HG03108 (cell line): ENCODE measurements around the gene GTF2F2.
A peak's percentile ranks its signal among the peaks of the same experiment; 100 is the strongest.

ENCODE experiments used
- ATAC-seq: cut with Tn5 transposase; IDR thresholded peaks from one replicate; pipeline ENCODE4 v1.9.1; 2021; ENCODE audit warnings: moderate library complexity; ENCODE audit not compliant: unreplicated experiment

GTF2F2 gene, protein sequence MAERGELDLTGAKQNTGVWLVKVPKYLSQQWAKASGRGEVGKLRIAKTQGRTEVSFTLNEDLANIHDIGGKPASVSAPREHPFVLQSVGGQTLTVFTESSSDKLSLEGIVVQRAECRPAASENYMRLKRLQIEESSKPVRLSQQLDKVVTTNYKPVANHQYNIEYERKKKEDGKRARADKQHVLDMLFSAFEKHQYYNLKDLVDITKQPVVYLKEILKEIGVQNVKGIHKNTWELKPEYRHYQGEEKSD

DNA sequence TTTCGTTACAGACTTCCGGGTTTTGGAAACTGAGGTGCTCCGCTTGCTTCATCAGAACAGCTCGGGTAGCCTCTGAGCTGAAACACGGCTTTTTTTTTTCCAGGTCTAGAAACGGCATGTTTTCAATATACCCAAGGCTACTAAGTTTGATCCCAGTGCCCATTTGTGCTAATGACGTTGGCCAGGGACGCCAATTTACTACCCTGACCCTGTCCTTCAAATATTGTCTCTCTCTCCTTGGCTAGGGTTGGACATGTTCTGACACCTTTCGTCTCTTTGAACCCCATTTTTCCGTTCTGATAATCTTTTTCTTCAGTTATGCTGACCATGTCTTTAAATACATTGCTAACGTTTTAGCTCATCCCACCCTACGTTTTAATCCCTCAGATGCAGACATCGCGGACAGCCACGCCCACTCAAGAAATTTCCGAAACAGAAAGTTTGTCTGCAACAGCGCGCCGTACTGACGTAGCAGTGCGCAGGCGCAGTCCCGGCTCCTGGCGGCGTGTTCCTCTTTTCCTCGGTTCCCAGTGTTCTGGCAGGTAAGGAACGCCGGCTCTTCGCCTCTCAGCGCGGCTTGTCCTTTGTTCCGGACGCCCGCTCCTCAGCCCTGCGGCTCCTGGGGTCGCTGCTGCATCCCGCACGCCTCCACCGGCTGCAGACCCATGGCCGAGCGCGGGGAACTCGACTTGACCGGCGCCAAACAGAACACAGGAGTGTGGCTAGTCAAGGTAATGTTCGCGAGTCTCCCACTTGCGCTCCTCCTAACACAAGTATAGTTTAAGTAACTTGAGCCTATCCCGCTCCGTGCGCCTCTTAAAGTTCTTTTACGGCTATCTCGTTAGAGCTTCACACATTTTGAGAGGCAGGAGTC lies at the start of gene GTF2F2:
Gene GTF2F2 (plus strand): TSS at position 520 of the 874 bp plus-strand sequence. CDS start 146 bp downstream, at position 666.
- ATAC-seq, result peak; percentile 61

DNA sequence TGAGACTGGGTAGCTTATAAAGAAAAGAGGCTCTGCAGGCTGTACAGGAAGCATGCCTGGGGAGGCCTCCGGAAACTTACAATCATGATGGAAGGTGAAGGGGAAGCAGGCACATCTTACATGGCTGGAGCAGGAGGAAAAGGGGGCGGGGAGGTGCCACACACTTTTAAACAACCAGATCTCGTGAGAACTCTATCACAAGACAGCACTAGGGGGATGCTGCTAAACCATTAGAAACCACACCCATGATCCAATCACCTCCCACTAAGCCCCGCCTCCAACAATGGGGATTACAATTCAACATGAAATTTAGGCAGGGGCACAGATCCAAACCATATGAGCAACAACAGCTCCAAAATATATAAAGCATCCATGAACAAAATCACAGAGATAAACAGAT lies 46.5 kb upstream of the GTF2F2 start:
- no peak for ATAC-seq

DNA sequence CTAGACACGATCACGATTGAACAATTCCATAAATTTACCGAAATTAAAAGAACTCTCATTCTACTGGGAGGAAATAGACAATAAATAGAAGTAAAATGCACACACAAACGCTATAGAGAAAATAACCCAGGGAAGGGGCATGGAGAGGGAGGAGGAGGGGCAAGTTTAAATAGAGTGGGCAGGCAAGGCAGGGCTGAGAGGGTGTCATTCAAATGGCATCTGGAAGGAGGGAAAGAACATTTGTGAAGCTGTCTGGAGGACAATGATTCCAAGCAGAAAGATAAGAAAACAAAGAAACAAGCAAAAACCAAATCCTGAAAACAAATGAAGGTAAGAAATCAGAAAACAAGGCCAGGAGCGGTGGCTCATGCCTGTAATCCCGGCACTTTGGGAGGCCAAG lies 45.6 kb upstream of the GTF2F2 start:
- ATAC-seq, result no peak

DNA sequence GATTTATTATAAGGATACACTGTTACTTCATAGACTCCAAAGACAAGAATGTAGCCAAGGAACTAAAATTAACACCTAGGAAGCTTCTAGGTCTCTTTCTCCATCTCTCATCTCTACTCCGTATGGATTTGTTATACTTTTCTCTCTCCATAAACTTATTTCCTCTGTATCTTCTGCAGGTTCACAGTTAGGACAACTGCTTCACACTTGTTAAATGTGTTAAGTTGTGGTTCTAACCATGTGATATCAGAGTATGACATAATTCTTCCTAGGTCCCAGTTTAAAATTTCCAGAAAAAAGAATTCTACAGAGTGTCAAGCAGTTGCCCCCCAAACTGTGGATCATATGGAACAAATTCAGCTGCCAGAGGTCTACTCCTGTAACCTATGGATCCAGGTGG lies 42.3 kb upstream of the GTF2F2 start:
- no peak for ATAC-seq

DNA sequence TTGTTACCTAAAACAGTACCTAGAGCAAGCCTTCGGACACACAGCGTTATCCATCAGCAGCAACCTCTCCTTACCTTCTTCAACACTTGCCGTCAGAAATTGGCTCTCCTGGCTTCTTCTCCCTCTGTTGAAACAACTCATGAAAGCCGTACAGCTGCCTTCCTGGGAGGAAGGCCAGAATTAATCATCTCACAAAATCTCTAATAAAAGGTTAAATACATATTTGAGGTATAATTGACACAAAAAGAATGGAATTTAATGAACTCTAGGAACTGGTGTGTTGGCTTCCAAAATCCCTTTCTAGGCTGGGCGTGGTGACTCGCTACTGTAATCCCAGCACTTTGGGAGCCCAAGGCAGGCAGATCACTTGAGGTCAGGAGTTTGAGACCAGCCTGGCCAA lies 37.3 kb upstream of the GTF2F2 start:
- ATAC-seq, result no peak

DNA sequence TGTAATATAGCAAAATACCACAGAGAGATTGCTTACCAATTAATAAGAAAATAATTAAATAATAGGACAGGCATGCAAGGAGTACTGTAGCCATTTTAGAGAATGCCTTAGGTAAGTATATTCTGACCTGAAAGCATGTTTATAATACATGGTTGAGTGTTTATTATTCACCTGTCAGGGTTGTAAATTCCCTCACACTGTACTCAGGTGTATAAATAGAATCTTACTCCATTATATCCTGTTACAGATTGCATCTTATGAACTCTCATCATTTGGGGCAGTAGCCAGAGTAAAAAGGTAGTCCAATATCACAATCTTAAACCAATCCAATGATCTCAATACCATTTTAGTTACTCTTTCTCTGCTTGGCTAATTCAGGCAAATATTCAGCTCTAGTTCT lies 35.8 kb upstream of the GTF2F2 start:
- no peak for ATAC-seq

DNA sequence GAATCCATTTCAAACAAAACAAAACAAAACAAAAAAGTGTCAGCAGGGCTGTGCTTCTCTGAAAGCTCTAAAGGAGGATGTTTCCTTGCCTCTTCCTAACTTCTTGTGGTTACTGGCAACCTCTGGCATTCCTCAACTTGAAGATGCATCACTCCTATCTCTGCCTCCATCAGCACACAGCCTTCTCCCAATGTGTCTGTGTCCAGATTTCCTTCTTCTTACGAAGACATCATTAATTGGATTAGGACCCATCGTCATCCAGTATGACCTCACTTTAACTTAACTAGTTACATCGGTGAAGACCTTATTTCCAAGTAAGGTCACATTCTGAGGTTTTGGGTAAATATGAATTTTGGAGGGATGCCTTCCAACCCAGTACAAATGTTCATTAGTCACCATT lies 33.8 kb upstream of the GTF2F2 start:
- ATAC-seq, result no peak

DNA sequence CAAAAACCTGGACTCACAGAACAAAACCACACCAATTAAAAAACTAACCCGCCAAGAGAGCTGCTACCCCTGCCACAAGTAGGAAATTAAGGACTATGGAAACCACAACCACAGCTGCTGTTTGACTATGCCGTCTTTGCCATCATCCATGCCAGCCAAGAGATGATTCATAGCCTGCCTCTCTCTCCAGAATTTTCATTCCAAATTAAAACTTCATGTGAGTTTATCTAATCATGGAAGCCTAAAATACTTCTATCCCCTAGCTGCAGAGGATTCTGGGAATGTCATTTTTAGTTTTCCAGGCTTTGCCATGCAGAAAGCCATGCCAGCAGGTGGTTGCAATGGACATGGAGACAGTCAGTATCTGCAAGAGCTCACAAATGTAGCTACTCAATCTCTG lies 27.6 kb upstream of the GTF2F2 start:
- no peak for ATAC-seq

DNA sequence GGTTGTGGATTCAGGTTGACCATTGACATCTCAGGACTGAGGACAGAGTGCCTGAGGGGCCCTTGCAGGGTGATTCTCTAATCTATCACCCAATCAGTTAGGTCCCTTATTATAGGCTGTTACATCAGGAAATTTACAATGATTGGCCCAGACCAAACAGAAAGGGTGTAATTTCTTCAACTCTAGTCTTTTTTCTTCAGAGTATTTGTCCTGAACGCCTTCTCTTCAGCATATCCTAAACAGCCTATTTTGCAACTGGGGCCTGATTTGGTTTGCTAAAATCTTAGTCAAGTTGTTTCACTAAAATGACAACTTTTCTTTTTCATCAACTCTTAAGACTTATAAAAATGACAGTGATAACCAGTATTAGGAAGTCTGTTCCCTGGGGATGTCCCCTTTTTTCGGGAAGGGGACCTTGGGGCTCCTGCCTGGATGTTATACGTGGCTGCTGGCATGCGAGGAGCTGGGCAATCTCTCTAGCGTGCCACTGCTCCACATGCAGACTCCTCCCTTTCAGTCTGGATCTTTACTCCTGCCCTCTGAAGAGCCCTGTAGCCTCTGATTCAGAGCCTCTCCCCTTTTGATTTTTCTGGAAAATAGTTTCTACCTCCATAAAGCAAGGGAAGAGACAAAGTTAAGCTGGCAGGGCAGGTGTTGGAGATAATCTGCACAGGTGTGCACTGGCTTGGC lies 19.6 kb upstream of the GTF2F2 start:
- no peak for ATAC-seq

DNA sequence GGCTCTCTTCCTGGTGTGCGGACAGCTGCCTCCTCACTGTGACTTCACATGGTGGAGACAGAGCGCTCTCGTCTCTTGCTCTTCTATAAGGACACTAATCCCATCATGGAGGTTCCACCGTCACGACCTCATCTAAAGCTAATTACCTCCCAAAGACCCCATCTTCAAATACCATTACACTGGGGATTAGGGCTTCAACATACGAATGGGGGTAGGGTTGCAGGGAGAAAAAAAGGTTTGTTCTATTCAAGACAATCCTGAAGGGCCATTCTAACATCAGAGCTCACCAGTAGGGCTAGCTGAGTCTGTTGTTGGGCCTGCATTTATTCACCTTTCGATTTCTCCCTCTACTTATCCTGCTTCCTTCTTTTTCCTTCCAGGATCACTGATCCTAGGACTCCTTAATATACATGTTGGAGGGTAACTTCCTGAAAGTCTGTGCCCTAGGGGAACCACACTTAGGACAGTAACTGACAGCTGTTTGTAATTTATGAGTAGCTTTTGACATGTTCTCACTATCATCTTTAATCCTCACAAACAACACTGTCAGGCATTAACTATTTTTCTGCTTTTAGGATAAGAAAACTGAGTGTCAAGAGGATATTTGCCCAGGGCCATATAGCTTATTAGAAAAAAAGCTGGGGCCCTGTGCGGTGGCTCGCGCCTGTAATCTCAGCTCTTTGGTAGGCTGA lies 18.8 kb upstream of the GTF2F2 start:
- ATAC-seq, result no peak

DNA sequence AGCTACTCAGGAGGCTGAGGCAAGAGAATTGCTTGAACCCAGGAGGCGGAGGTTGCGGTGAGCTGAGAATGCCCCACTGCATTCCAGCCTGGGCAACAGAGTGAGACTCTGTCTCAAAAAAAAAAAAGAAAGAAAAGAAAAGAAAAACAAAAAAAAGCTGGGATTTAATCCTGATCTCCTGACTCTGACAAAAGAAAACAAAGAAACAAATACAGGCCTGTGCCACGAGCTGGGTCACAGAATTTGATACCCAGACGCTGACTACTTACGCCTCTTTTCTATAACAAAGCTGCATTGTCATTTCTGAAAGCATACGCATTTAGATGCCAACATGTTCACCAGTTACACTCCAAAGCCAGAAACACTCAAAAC lies 18.2 kb upstream of the GTF2F2 start:
- no peak for ATAC-seq

DNA sequence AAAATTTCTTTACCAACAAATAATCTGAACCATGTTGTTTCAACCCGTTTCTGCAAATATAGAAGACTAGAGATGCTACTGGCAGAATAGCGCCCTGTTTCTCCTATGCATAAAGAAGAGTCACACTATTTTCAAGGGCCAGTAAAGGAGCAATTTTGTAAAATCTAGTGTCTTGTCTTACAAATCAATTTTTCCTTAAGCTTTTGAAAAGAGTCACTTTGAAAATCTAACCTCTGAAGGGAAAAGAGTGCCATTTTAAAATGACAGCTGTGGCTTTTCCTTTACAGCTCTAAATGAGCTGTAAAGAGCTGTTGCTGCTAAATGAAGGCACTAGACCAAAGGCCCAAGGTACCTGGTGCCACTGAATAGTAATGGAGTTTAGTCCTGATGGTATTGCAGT lies 16.9 kb upstream of the GTF2F2 start:
- no peak for ATAC-seq

DNA sequence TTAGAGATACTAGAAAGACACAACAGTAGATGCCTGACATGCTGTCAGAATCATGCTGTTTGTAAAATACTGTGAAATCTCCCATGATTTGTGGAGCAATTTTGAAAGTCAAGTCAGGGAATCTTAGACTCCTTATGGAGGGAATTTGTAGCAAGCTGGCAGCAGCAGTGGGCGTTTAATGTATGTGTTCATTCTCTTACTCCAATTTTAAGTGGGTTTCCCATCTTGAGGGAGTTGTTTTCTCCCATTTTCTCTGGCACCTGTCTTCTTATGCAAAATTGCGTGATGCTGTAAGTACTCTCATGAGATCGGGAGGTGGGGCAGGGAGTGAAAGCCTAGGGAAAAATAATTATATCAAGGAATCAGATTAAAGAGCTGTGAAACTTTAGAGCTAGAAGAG lies 16.0 kb upstream of the GTF2F2 start:
- no peak for ATAC-seq

DNA sequence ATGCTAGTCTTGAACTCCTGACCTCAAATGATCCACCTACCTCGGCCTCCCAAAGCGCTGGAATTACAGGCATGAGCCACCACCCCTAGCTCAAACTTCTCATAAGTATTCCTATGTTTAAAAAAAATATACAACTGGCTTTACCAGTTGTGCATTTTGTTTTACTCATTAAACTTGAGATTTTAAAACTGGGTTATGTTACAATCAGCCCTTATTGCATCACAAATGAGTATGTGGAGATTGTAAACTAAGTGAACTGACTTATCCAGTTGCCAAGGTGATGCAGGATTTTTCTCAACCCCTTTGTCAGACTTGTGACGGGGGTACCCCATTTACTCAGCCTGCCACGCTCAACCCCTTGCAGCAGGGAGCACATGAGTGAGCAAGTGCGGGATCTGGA lies 14.4 kb upstream of the GTF2F2 start:
- ATAC-seq, result no peak

DNA sequence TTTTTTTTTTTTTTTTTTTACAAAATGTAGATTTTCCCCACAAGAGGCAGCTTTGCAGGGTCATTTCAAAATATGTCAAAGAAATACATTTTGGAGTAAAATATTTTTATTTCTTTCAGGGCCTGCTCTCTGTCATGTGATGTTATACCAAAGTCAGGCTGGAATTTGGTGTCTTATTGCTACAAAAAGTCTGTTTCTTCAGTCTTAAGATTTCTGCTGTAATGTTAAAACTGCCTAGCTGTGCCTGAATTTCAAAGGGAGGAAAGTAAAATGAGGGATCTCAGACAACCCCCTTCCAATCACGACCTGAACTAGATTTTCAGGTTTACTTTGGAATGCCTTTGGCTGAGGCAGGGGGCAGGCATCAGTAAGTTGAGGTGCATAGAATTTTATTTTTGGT lies 12.8 kb upstream of the GTF2F2 start:
- ATAC-seq, result no peak

DNA sequence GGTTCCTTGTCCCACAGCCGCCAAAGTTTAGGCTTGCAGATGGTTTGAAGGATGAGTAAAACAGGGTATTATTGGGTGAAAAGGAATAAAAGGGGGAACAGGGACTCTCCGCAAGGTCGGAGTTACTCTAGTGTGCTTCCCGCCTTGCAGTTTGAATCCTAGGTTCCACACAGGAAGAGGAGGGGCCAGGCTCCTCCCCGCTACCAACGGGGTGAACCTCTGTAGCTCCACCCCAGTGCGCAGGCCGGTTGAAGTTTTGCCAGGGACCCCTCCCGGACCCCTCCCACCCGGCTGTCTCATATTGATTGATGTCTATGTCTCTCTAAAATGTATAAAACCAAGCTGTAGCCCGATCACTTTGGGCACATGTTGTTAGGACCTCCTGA lies 11.6 kb upstream of the GTF2F2 start:
- peak; percentile 42 for ATAC-seq

DNA sequence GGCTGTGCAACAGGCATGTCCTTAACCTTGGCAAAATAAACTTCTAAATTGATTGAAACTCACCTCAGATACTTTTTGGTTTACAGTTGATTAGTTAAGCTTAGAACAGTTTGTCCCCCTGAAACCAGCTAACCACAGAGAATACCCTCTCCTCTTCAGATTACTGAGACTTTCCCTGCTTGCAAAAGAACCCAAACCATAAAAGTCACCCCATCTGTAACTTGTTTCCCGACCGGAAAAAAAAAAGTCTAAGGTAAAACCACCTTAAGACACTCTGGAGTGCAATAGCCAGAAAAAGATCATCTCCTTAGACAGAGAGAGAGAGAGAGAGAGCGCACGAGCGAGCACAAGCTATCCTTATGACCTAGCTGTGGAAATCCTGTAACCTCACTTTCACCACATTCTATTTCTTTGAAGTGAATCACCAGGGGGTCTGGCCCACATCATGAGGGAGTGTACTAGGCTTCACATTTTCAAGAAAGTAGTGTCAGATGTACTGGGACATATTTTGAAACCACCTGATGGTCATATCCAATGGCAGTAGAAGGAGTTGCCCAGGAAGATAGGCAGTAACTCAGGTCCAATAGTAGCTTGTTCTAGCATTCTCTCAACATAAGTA lies 11.1 kb upstream of the GTF2F2 start:
- peak; percentile 60 for ATAC-seq

DNA sequence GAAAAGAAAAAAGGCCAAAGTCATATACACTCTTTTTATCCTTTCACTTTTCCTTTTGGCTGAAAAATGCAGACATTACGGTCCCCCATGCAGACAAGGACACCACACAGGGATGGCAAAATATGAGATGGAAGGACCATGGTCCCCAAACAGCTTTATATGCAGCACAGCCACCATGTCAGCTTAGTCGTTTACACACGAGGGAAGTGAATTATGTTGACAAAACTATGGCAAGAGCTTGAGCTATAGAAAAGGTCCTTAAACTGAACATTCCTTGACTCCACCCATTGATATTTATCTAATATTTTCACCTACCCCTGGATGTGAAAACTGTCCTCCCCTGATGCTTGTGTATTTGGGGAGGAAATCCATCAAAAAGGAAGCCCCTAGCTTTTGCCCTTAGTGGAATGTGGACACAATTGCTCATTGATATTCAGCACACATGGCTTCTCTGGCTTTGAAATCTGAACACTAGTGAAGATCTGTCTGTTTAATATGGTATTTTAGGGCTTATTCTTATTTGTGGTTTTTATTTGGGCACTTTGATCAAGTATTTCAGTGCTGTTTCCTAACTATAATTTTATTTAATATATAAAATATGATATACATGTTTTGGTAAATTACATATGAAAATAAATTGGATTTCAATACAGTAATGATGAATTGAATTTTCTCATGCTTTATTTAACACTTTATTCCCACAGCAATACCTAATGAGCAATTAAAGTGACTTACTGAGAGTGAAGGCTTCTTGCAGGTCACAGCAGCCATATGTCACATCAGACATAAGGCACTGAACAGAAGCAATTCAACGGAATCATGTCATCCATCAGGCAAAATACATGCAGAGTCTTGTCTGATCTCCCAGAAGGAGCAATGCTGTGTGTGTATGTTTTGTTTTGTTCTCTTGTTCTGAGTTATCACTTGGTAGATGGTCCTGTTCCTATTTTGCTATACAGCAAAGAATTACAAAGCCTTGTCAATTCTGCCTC lies 6.8 kb upstream of the GTF2F2 start:
- no peak for ATAC-seq

DNA sequence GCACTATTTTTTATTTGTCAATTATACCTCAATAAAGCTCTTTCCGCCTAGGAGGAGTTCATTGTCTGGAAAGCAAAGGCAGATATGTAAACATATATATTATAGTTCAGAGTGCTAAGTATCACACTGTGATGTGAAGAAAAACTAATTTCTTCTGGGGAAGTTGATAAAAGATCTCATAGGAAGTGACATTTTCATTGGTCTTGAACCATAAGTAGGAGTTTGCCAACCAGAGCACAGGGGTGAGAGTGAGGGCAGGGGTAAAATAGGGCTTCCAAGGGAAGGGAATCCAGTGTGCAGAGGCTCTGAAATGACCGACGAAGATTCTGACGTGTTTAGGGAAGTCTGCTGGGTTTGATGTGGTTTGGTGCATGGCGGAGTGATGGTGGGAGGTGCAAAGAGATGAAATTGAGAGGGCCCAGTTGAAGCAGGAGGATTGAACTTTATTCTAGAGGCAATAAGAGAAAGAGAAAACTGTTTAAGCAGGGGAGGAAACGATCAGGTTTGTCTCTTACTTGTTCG lies 780 bp upstream of the GTF2F2 start:
- ATAC-seq, result peak; percentile 14
